MG63 (cell line): Measurements from ENCODE around the gene CFAP20. TPM values are rescaled to one million over a fixed set of nuclear protein-coding genes. Genes with fewer than 3 reads are reported as not detected.

ENCODE experiments used
- DNase-seq: peaks from one replicate; pipeline ENCODE4 v3.0.0-alpha.2; 2020
- H3K27me3 ChIP-seq: fragments of 250-450 bp; sonication (Bioruptor Pico); 2 replicates; pipeline ENCODE4 v1.5.1; 2020; ENCODE audit warnings: mild to moderate bottlenecking, moderate library complexity
- H3K36me3 ChIP-seq: fragments of 250-450 bp; sonication (Bioruptor Pico); 2 replicates; pipeline ENCODE4 v1.5.1; 2020; ENCODE audit warnings: mild to moderate bottlenecking, moderate library complexity
- H3K4me3 ChIP-seq: fragments of 250-450 bp; sonication (Bioruptor Pico); 2 replicates; pipeline ENCODE4 v1.5.1; 2020; ENCODE audit warnings: mild to moderate bottlenecking, moderate library complexity
- H3K9me3 ChIP-seq: fragments of 250-450 bp; sonication (Bioruptor Pico); 2 replicates; pipeline ENCODE4 v1.5.1; 2020; ENCODE audit warnings: mild to moderate bottlenecking, moderate library complexity
- total RNA-seq: library from RNA; depleted of rRNA; stranded (reverse); fragments of >200 nt; shearing (Covaris generic); gene quantifications from 2 replicates; pipeline ENCODE4 v1.2.3, GENCODE V29; 2014; ENCODE audit warnings: low replicate concordance

Gene CFAP20
- total RNA-seq, 1 experiment from 2014 or later = 205 TPM

DNA sequence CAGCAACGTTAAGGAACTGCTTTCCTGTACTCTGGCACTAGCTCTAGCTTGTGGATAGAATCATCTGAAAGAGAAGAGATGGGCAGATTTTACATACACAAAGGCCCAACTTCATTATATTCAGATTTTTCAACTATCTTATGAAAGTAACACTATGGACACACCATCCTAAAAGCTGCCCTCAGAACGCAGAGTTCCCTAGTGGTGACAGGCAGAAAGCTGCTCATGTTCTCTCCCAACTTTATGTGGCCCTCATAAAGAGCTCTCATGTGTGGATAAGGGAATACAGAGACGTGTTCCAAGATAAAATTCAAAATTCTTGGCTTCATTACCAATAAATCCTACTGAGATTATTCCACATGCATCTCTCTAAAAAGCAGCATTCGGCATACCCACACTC lies 1.5 kb downstream of the CFAP20 start:
- Histone ChIP-seq H3K9me3 (0 out of 2 replicates have a peak, but pooled peaks cover 4% of the 10 kb centered on the region), H3K27me3 (no peaks in the 10 kb centered on the region), H3K4me3 (peak overlapping the region; percentile 95), H3K36me3 (peaks cover 31% of the 10 kb centered on the region)
- no peak for DNase-seq

DNA sequence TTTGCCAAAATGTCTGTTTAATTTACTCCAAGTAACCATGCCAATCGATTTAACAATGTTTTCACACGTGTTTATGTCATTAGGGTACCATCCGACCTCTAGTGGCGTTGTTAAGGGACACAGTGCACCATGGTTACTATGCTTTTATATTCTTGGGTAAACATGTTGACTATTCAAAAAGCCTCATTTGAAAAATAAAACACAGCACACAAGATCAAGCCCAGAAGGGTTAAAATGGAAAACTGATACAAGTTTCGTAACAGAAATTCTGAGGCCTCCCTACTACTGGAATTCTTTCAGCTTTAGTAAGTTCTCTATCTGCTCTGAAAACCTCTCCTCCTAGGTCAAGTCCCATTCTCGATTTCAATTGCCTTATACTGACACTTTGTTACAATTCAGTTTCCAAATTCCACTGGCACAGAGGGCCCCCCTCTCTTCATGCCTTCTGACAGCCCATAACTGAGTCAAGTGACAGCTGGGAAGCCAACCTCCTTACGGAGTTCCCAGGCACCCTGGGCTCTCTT lies 2.1 kb downstream of the CFAP20 start:
- H3K9me3 ChIP-seq = 0 out of 2 replicates have a peak, but pooled peaks cover 4% of the 10 kb centered on the region
- H3K36me3 ChIP-seq = peaks cover 31% of the 10 kb centered on the region
- no peaks in the 10 kb centered on the region for H3K27me3 ChIP-seq
- DNase-seq = no peak
- H3K4me3 ChIP-seq = peak overlapping the region; percentile 95

DNA sequence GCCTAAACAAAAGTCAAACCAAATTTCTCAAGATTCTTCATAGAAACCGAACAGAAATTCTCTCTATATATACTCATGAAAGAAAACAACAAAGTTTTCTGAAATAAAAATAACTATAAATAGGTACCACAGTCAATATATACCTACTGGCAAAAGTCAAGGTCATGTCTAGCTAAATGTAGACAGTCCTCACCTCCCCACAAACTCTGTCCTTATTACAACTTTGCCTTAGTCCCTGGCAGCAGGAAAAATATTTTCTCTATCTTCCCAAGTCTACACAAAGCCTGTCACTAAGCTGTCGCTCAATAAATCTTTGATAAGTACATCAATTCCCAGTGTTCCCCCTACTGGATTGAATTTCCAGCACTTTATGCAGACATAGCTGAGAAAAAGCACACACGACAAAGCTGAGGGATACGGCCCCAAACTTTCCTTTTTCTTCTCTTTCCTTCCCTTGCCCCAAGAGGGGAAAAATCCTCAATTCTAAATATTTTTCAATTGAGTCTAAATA lies 2.7 kb downstream of the CFAP20 start:
- Histone ChIP-seq H3K9me3 (0 out of 2 replicates have a peak, but pooled peaks cover 4% of the 10 kb centered on the region), H3K36me3 (peaks cover 31% of the 10 kb centered on the region), H3K4me3 (peak overlapping the region; percentile 95), H3K27me3 (no peaks in the 10 kb centered on the region)
- no peak for DNase-seq

DNA sequence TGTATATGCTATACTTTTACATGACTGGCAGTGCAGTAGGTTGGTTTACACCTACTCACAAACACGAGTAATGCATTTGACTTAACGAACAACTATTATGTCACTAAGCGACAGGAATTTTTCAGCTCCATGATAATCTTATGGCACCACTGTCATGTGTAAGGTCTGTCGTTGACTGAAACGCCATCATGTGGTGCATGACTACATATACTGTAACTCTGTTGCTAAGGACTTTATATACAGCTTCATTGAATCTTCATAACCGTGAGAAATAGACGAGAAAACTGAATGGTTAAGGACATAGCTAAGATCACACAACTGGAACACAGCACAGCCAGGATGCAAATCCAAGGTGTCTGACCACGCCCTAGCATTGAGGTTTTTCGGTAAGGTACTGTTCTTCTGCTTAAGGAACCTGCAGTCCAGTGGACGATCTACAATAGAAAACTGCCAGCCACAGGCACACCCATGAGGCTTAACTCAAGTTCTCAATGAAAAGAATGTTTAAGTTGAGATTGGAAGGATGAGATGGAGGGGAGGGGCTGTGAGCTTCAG lies 3.3 kb downstream of the CFAP20 start:
- DNase-seq = no peak
- 0 out of 2 replicates have a peak, but pooled peaks cover 4% of the 10 kb centered on the region for H3K9me3 ChIP-seq
- no peaks in the 10 kb centered on the region for H3K27me3 ChIP-seq
- no peak overlapping the region for H3K4me3 ChIP-seq
- peaks cover 33% of the 10 kb centered on the region for H3K36me3 ChIP-seq

DNA sequence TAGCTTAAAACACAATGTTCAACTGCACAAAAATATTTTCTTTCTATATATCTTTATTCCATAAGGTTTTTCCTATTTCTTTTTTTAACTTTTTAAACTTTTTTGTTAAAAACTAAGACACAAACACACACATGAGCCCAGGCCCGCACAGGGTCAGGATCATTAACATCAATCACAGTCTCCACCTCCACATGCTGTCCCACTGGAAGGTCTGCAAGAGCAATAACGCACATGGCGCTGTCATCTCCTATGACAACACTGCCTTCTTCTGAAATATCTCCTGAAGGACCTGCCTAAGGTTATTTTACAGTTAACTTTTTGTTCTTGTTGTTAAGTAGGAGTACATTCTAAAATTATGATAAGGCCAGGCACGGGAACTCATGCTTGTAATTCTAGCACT lies 4.1 kb downstream of the CFAP20 start:
- Histone ChIP-seq H3K4me3 (no peak overlapping the region), H3K9me3 (0 out of 2 replicates have a peak, but pooled peaks cover 4% of the 10 kb centered on the region), H3K27me3 (no peaks in the 10 kb centered on the region), H3K36me3 (peaks cover 34% of the 10 kb centered on the region)
- DNase-seq = no peak

DNA sequence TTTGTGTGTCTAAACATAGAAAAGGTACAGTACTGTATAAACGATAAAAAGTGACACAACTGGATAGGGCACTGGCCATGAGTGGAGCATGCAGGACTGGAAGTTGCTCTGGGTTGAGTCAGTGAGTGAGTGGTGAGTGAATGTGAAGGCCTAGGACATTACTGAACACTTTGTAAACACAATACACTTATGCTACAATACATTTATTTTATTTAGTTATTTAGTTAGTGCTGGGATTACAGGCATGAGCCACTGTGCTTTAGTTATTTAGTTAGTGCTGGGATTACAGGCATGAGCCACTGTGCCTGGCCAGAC lies 4.6 kb downstream of the CFAP20 start:
- no peaks in the 10 kb centered on the region for H3K9me3 ChIP-seq
- H3K36me3 ChIP-seq = peaks cover 34% of the 10 kb centered on the region
- H3K27me3 ChIP-seq = no peaks in the 10 kb centered on the region
- peak; percentile 48 for DNase-seq
- H3K4me3 ChIP-seq = no peak overlapping the region

DNA sequence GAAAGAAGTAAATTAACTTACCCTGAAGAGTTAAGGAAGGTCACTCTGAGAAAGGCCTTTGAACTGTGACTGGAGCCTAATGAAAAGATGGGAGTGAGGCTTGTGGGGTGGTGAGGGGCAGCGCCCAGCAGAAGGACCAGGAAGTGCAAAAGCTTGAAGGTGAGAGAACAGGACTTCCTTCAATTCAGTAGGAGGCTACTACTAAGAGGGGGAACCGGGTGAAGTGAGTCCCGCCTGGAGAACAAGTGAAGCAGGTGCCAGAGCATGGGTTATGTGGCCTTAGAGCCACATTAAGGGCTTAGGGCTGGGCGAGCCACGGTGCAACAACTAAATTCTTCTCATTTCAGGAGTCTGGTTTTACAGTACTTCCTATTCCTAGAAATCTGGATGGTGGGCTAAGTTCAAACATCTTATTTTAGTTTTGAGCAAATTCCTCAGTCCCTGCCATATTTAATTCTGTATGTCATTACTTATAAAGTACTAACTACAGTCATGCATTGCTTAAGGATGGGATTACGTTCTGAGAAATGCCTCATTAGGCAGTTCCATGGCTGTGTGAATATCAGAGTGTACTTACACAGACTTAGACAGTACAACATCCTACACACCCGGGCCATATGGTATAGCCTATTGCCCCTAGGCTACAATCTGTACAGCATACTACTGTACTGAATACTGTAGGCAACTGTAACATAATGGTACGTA lies 5.1 kb downstream of the CFAP20 start:
- Histone ChIP-seq H3K9me3 (no peaks in the 10 kb centered on the region), H3K27me3 (no peaks in the 10 kb centered on the region), H3K36me3 (peaks cover 34% of the 10 kb centered on the region), H3K4me3 (no peak overlapping the region)
- DNase-seq = no peak

DNA sequence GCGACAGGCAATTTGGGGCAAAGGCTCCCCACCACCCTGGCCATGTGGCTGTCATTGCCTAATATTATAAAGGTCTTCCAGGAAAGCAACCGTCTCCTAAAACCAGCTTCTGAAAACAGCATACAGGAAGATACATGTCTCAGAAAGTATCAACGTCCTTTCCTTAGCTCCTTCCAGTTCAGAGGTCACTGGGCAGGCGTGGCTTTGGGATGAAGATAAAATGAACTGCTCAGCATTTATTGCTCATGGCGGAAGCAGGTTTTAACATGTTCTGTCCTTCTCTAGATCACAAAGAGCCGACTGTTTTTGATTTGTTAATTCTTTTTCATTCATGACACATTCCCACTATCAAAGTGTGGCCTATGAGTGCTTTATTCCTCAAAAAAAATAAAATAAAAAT lies 8.0 kb downstream of the CFAP20 start:
- Histone ChIP-seq H3K27me3 (no peaks in the 10 kb centered on the region), H3K36me3 (peaks cover 23% of the 10 kb centered on the region), H3K9me3 (no peaks in the 10 kb centered on the region), H3K4me3 (no peak overlapping the region)
- no peak for DNase-seq

DNA sequence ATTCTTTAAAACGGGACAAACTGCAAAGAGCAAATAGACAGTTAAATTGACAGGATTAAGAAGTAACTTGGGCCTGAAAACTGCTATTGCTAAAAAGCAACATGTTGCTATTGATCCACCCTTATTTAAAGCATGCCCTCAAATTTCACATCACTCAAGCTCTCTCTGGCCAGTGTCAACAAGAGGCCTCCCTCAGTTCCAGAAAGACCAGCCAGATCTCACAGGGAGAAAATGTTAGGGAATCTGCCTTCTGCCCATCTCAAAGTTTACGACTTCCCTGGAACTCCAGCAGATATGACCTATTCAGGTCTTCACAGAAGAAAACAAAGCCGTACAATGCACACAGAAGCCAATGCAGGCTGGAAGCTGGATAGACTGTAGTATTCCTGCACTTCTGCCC lies 8.9 kb downstream of the CFAP20 start:
- no peak for DNase-seq

DNA sequence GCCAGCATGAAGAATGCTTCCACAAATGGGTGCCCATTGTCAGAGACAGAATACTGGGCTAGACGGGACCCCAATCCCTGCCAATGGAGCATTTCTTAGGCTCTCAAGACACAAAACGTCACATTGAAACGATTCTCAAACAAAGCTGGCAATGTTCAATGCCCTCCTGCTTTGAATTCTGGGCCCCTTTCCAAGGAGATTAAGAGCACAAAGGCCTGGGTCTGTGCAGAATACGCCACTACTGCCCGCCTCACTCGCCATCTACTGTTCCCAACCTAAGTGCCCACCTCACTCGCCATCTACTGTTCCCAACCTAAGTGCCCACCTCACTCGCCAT lies 9.7 kb downstream of the CFAP20 start:
- Histone ChIP-seq H3K27me3 (no peaks in the 10 kb centered on the region), H3K4me3 (no peak overlapping the region), H3K9me3 (no peaks in the 10 kb centered on the region), H3K36me3 (peaks cover 30% of the 10 kb centered on the region)
- no peak for DNase-seq

More for the DNA sequence above, 8.9 kb downstream of the CFAP20 start:
- H3K9me3 ChIP-seq = no peaks in the 10 kb centered on the region
- H3K27me3 ChIP-seq = no peaks in the 10 kb centered on the region
- no peak overlapping the region for H3K4me3 ChIP-seq
- H3K36me3 ChIP-seq = peaks cover 23% of the 10 kb centered on the region

DNA sequence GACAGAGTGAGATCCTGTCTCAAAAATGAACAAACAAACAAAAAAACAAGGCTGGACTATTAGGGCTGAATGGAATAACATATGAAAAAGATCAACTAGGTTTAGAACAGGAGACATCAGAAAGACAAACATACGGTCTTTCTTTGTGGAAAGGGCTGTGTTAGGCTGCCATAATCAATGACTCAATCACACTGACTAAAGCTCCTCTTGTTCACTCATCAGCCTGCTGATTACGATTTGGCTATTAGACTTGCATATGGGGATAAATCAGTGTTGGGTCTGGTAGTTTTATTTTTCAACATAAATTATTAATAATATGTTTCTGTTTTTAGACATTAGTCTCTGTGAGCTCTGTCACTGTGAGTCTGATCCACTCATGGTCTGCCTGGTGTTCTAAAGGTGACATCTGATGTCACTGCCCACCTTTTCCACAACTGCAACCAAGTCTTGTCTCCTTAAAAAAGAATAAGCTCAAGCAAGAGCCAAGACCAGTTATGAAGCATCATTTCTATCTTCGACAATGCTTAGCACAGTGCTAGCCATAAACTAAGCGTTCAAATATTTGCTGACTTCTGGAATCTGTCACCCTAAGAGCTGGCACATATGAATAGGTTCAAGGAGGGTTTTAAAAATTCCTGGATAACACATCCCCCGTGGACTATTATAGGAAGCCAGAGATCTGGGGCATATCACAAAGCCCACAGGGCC lies 10.2 kb downstream of the CFAP20 start:
- no peak overlapping the region for H3K4me3 ChIP-seq
- no peaks in the 10 kb centered on the region for H3K27me3 ChIP-seq
- DNase-seq = no peak
- H3K9me3 ChIP-seq = no peaks in the 10 kb centered on the region
- H3K36me3 ChIP-seq = peaks cover 35% of the 10 kb centered on the region

DNA sequence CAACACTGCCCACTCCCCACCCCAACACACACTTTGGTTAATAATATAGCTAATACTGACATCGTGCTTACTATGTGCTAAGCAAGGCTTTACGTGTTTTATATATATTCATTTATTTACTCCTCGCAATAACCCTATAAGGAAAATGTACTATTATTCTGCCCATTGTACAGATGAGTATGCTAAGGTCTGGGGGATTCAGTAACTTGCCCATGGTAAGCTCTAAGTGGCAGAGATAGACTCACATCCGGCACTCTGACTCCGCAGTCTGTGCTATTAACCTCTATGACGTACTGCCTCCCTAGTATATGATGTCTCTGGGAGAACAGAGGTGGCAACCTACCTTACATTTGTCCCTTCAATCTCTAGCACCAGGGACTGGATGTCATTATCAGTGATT lies 12.7 kb downstream of the CFAP20 start:
- H3K9me3 ChIP-seq = no peaks in the 10 kb centered on the region
- DNase-seq = no peak
- H3K4me3 ChIP-seq = no peak overlapping the region
- H3K36me3 ChIP-seq = peaks cover 50% of the 10 kb centered on the region
- H3K27me3 ChIP-seq = no peaks in the 10 kb centered on the region

DNA sequence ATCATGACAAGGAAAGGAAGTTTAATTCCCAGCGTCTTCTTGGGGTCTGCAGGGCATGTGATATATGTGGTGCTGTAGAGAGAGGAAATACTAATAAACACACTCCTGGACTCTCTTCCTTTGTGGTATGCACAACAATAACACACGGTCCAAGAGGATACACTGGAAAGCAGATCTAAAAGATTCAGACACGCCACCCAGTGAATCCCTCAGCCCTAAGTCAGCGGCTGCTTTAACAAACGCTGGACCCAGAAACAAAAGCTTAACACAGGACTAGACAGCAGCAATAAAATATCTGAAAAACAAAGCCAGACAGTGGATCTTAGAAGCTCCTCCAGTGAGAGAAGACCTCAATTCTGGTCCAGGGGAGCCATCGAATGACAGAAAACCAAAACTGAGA lies 13.1 kb downstream of the CFAP20 start:
- H3K9me3 ChIP-seq = no peaks in the 10 kb centered on the region
- no peak overlapping the region for H3K4me3 ChIP-seq
- no peak for DNase-seq
- H3K36me3 ChIP-seq = peaks cover 50% of the 10 kb centered on the region
- H3K27me3 ChIP-seq = no peaks in the 10 kb centered on the region

DNA sequence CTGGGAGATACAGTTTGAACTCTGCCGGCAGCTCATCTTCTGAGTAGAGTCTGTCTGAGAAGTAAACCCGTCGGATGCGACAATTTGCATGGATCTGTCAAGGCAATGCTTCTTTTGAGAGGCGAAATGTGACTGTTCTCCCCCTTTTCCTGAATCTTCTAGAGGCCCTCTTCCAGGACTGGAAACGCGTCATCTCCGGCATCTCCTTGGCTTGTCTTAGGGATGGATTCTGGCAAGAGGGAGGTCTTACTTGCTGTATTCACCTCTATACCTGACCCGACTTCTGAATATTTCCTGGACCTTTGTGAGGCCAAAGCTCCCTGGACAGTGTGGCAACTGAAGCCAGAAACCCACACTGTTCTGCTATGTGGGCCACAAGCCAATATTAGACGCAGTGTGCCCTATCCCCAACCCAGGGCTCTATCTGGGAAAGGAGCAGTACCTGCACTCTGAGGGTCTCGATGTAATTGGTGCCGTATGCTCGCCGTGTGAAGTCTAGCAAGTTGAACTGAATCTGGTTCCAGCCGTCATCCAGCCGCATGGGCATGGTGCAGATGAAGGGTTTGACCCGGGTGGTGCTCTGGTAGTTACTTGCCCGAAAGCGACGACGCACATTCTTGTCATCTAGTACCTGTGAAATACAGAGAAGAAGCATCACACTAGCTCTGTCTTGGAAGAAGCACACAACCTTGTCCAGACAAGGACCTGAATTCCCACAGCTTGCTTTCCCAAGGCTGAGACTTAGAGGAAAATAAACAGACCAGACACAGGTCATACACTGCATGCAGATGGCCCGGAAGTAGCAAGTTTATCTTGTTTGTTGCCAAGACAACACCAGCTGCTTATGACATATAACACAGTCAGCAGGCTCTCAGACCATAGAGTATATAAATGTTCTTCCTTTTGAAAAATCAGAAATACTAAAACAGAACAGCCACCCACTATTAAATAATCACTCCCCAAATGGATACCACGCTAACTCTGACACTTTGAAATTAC lies 14.1 kb downstream of the CFAP20 start:
- no peaks in the 10 kb centered on the region for H3K27me3 ChIP-seq
- DNase-seq = no peak
- peaks cover 48% of the 10 kb centered on the region for H3K36me3 ChIP-seq

DNA sequence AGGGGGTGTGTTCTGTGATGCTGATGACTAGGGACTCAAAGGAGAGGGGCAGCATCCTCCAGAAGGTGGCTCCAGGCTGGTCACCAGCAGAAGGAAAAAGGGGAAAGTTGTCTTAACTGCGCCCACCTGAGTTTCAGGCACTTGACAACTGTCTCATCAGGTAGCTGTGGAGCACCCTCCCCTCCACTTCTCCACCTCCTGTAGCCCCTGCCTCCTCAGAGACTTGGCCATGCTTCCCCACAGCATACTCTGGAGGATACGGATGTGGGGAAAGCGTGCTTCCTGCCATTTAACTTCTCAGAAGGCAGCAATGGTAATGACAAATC lies 17.9 kb downstream of the CFAP20 start:
- Histone ChIP-seq H3K4me3 (no peak overlapping the region), H3K27me3 (no peaks in the 10 kb centered on the region), H3K9me3 (no peaks in the 10 kb centered on the region), H3K36me3 (peaks cover 38% of the 10 kb centered on the region)
- no peak for DNase-seq

More for the DNA sequence above, 14.1 kb downstream of the CFAP20 start:
- no peak overlapping the region for H3K4me3 ChIP-seq
- no peaks in the 10 kb centered on the region for H3K9me3 ChIP-seq

DNA sequence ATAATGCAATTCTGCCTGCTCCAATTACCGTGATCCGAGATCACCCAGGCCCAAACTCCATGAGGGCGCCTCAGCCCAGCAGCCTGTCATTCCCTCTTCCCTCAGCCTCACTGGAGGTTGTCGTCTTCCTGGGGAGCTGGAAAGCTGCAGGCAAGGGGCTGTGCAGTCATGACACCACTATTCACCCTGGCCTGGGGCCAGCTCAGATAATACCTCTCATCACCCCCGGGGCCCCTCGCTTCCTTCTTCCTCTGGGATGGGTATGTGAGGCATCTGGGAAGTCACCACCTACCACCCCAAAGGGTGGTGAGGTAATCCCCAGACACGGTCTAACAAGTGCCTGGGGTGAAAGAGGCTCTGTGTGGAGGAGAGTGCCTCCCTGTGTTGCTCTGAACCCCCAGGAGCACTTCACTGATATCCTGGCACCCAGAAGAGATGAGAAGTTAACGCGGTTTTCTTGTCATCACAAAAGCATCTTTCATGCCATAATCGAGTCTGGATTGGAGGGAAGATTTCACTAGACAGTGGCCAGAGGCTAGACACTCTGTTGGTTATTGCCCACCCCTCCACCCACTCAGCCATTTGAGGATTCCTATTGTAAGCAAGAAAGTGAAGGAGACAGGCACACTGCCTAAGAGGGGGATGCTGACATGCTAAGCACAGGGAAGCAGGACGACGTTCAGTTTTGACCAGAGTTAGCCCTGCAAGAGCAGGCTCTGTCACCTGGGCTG lies 18.4 kb downstream of the CFAP20 start:
- peak; percentile 46 for DNase-seq
- H3K27me3 ChIP-seq = no peaks in the 10 kb centered on the region
- H3K4me3 ChIP-seq = no peak overlapping the region
- H3K36me3 ChIP-seq = peaks cover 33% of the 10 kb centered on the region
- H3K9me3 ChIP-seq = no peaks in the 10 kb centered on the region
